DOHH2 (cell line): ENCODE results near the gene CNEP1R1.

ENCODE experiments used
- H3F3A ChIP-seq: fragments of 200-600 bp; sonication (generic), shearing (Covaris generic); 2 replicates; pipeline ENCODE4 v1.6.0; 2016; ENCODE audit warnings: antibody characterized with exemption, mild to moderate bottlenecking; ENCODE audit not compliant: control insufficient read depth, insufficient read depth
- H3K27ac ChIP-seq: fragments of 200-600 bp; sonication (generic); 2 replicates; pipeline ENCODE4 v1.5.1; 2014; ENCODE audit warnings: low read depth, mild to moderate bottlenecking, low read length, moderate library complexity
- H3K27me3 ChIP-seq: fragments of 200-600 bp; sonication (generic); 2 replicates; pipeline ENCODE4 v1.6.1; 2014; ENCODE audit warnings: mild to moderate bottlenecking, low read length, mixed read lengths; ENCODE audit not compliant: control insufficient read depth
- H3K36me3 ChIP-seq: fragments of 200-600 bp; sonication (generic); 2 replicates; pipeline ENCODE4 v1.6.1; 2014; ENCODE audit warnings: mild to moderate bottlenecking, low read length, moderate library complexity, mixed read lengths; ENCODE audit not compliant: control insufficient read depth
- H3K4me1 ChIP-seq: fragments of 200-600 bp; sonication (generic); 2 replicates; pipeline ENCODE4 v1.6.1; 2014; ENCODE audit warnings: mild to moderate bottlenecking, low read length, mixed read lengths; ENCODE audit not compliant: control insufficient read depth
- H3K4me2 ChIP-seq: fragments of 200-600 bp; sonication (generic); 2 replicates; pipeline ENCODE4 v1.6.0; 2014; ENCODE audit warnings: mild to moderate bottlenecking, low read length, moderate library complexity
- H3K4me3 ChIP-seq: fragments of 200-600 bp; sonication (generic); 2 replicates; pipeline ENCODE4 v1.5.1; 2014; ENCODE audit warnings: mild to moderate bottlenecking, low read length, mixed read lengths
- H3K79me2 ChIP-seq: fragments of 200-600 bp; sonication (generic); 2 replicates; pipeline ENCODE4 v1.6.1; 2014; ENCODE audit warnings: mild to moderate bottlenecking, low read length, mixed read lengths; ENCODE audit not compliant: control insufficient read depth
- H3K9me2 ChIP-seq: fragments of 200-600 bp; sonication (generic); replicated peaks from 2 replicates; pipeline ENCODE4 v1.6.1; 2014; ENCODE audit warnings: mild to moderate bottlenecking, low read length, mixed read lengths; ENCODE audit not compliant: control insufficient read depth
- H3K9me3 ChIP-seq: fragments of 200-600 bp; sonication (generic); 2 replicates; pipeline ENCODE4 v1.6.1; 2014; ENCODE audit warnings: antibody characterized with exemption, low read length, mixed read lengths; ENCODE audit not compliant: control insufficient read depth, insufficient read depth
- H4K20me1 ChIP-seq: fragments of 200-600 bp; sonication (generic); 2 replicates; pipeline ENCODE4 v1.6.0; 2014; ENCODE audit warnings: low read depth, mild to moderate bottlenecking, antibody characterized with exemption, low read length, moderate library complexity; ENCODE audit not compliant: control insufficient read depth, insufficient read depth
- CTCF ChIP-seq: fragments of 200-600 bp; sonication (generic); IDR thresholded peaks from one replicate; pipeline ENCODE4 v1.5.1; 2014; ENCODE audit warnings: antibody characterized with exemption, mild to moderate bottlenecking, low read depth, low read length; ENCODE audit not compliant: poor library complexity, severe bottlenecking
- EZH2phosphoT487 ChIP-seq: fragments of 200-600 bp; sonication (generic); IDR thresholded peaks from 2 replicates; pipeline ENCODE4 v1.6.1; 2017; ENCODE audit warnings: borderline replicate concordance, mild to moderate bottlenecking, antibody characterized with exemption, low read length, moderate library complexity, mixed read lengths

CNEP1R1 gene

GRCh38 chr16:50079397-50080140 lies 54.5 kb downstream of the CNEP1R1 start:
- Histone ChIP-seq H3K27ac (no peak overlapping the region), H3K4me1 (no peaks in the 10 kb centered on the region), H3K4me2 (no peak overlapping the region), H3K36me3 (peaks cover 50% of the 10 kb centered on the region), H3K9me2 (no peaks in the 10 kb centered on the region), H3K27me3 (no peaks in the 10 kb centered on the region), H3F3A (no peaks in the 10 kb centered on the region), H3K79me2 (peaks cover 3% of the 10 kb centered on the region; the same call in 1 of the 2 replicates), H4K20me1 (no peaks in the 10 kb centered on the region), H3K9me3 (no peaks in the 10 kb centered on the region), H3K4me3 (no peak overlapping the region)
- TF ChIP-seq CTCF (no peak), EZH2phosphoT487 (no peak)

DNA sequence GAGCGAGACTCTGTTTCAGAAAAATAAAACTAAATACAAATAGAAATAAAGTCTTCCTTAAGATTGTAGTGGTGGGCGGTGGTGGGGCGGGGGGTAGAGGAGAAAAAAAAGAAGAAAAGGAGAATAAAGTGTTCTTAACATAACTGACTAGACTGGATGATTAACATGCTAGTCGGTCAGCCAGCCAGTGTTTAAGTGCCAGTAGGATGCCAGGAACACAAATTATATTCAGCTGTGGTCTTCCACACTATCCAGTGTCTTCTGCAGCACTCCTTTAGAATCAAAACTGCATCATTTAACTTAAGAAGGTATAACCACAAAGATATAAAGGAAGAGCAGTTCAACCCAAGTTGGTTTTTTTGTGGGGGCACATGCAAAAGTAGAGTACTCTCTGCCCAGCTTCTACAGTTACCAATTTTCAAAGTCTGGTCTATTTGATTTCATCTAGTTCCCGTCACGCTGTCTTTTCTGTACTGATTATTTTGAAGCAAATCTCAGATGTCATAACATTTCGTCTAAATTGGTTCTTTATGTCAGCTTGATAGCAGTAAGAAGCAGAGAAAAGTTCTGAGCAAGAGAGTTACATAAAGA lies 56.5 kb downstream of the CNEP1R1 start:
- peaks cover 3% of the 10 kb centered on the region; the same call in 1 of the 2 replicates for H3K79me2 ChIP-seq
- no peaks in the 10 kb centered on the region for H3K27me3 ChIP-seq
- H3K4me1 ChIP-seq, result no peaks in the 10 kb centered on the region
- H3F3A ChIP-seq, result no peaks in the 10 kb centered on the region
- no peak for TF ChIP-seq EZH2phosphoT487
- TF ChIP-seq CTCF, result no peak
- H3K4me2 ChIP-seq, result no peak overlapping the region
- H3K9me3 ChIP-seq, result no peaks in the 10 kb centered on the region
- no peaks in the 10 kb centered on the region for H4K20me1 ChIP-seq
- H3K4me3 ChIP-seq, result no peak overlapping the region
- H3K9me2 ChIP-seq, result no peaks in the 10 kb centered on the region
- H3K27ac ChIP-seq, result no peak overlapping the region
- peaks cover 64% of the 10 kb centered on the region for H3K36me3 ChIP-seq

DNA sequence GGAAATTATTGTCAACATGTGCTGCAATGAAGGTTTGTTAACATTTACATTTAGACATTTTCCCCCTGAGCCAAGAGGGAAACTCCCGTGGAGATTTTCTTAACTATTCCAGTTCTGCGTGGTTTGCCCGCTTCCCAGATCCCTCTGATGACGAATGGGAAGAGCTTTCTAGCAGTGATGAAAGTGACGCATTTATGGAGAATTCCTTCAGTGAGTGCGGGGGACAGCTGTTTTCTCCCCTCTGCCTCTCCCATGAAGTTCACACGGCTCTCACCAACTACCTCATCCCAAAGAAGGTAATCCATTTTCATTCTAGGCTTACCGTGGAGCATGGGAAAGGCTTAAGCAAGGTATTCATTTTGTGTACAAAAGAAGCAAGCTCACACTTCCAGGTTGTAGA lies 59.0 kb downstream of the CNEP1R1 start:
- Histone ChIP-seq H3K79me2 (peaks cover 3% of the 10 kb centered on the region; the same call in 1 of the 2 replicates), H3K4me2 (no peak overlapping the region), H4K20me1 (no peaks in the 10 kb centered on the region), H3K27ac (no peak overlapping the region), H3F3A (no peaks in the 10 kb centered on the region), H3K4me3 (no peak overlapping the region), H3K9me3 (no peaks in the 10 kb centered on the region), H3K9me2 (no peaks in the 10 kb centered on the region), H3K4me1 (no peaks in the 10 kb centered on the region), H3K36me3 (peaks cover 64% of the 10 kb centered on the region), H3K27me3 (no peaks in the 10 kb centered on the region)
- TF ChIP-seq CTCF, result no peak
- TF ChIP-seq EZH2phosphoT487, result no peak
